Esophagus squamous epithelium (tissue), 4 donors: ENCODE data around the gene CABLES1.

Experiments
- CTCF ChIP-seq, 6 experiments: fragments of 450-650 bp in 4 of 6; fragments of 200-600 bp in 2 of 6; sonication (generic) in 2 of 6; IDR thresholded peaks; one replicate each; pipeline ENCODE4 v1.5.1; 2016 to 2019; ENCODE audit warnings: antibody characterized with exemption in 6 of 6, mild to moderate bottlenecking in 4 of 6, moderate library complexity in 4 of 6
- POLR2A ChIP-seq, 4 donors: fragments of 450-650 bp; IDR thresholded peaks; one replicate each; pipeline ENCODE4 v1.6.1; 2017; ENCODE audit warnings: antibody characterized with exemption in 4 of 4, mild to moderate bottlenecking in 4 of 4, moderate library complexity in 3 of 4

- TF ChIP-seq POLR2A (IDR thresholded peaks at IDR 0.05): no peak
- TF ChIP-seq CTCF (IDR thresholded peaks at IDR 0.05): no peak
These were observed 104.0 kb downstream of the CABLES1 start for GRCh38 chr18:23239350-23239692.
